Endothelial cell (in vitro differentiated cells): Measurements from ENCODE around the gene SUFU. TPM values are rescaled to one million over a fixed set of nuclear protein-coding genes. Genes with fewer than 3 reads are reported as not detected.

ENCODE experiments used
- DNase-seq: peaks from one replicate; pipeline ENCODE4 v3.0.0; 2021; ENCODE audit warnings: low spot score
- H3K27ac Mint-ChIP-seq: one replicate; pipeline ENCODE4 v1.8.0; 2021; ENCODE audit warnings: mixed read lengths, inconsistent platforms; ENCODE audit not compliant: unreplicated experiment
- H3K27me3 Mint-ChIP-seq: one replicate; pipeline ENCODE4 v1.8.0; 2021; ENCODE audit warnings: mild to moderate bottlenecking, moderate library complexity, mixed read lengths, inconsistent platforms; ENCODE audit not compliant: unreplicated experiment
- H3K36me3 Mint-ChIP-seq: one replicate; pipeline ENCODE4 v1.8.0; 2021; ENCODE audit warnings: mild to moderate bottlenecking, low read depth, mixed read lengths, inconsistent platforms; ENCODE audit not compliant: unreplicated experiment
- H3K4me1 Mint-ChIP-seq: one replicate; pipeline ENCODE4 v1.8.0; 2021; ENCODE audit warnings: mild to moderate bottlenecking, mixed read lengths, inconsistent platforms; ENCODE audit not compliant: unreplicated experiment
- H3K4me3 Mint-ChIP-seq: one replicate; pipeline ENCODE4 v1.8.0; 2021; ENCODE audit warnings: mild to moderate bottlenecking, mixed read lengths, inconsistent platforms; ENCODE audit not compliant: unreplicated experiment
- H3K9me3 Mint-ChIP-seq: one replicate; pipeline ENCODE4 v1.8.0; 2021; ENCODE audit warnings: mixed read lengths, inconsistent platforms; ENCODE audit not compliant: unreplicated experiment
- total RNA-seq: library from RNA; stranded (reverse); fragmentation: NEBNext Ultra II Directional; extraction: Animal tissue kit (Norgen Biotek cat#: 25700); gene quantifications from one replicate; pipeline ENCODE4 v1.2.1, GENCODE V29; 2021; ENCODE audit not compliant: unreplicated experiment
- TF ChIP-seq, protein P1 (sequence below): fragments of 200-600 bp; sonication (generic); IDR thresholded peaks from one replicate; pipeline ENCODE4 v1.5.0; 2021; ENCODE audit warnings: antibody characterized with exemption; ENCODE audit not compliant: unreplicated experiment

Gene SUFU
- total RNA-seq, 1 donor from 2014 or later, result 44.4 TPM

- Mint-ChIP-seq H3K36me3 (no peaks in the 10 kb centered on the region), H3K27ac (peak overlapping the region; percentile 76), H3K27me3 (peaks cover 10% of the 10 kb centered on the region), H3K9me3 (no peaks in the 10 kb centered on the region), H3K4me1 (peaks cover 46% of the 10 kb centered on the region), H3K4me3 (peak overlapping the region; percentile 22)
- TF ChIP-seq, protein P1, sequence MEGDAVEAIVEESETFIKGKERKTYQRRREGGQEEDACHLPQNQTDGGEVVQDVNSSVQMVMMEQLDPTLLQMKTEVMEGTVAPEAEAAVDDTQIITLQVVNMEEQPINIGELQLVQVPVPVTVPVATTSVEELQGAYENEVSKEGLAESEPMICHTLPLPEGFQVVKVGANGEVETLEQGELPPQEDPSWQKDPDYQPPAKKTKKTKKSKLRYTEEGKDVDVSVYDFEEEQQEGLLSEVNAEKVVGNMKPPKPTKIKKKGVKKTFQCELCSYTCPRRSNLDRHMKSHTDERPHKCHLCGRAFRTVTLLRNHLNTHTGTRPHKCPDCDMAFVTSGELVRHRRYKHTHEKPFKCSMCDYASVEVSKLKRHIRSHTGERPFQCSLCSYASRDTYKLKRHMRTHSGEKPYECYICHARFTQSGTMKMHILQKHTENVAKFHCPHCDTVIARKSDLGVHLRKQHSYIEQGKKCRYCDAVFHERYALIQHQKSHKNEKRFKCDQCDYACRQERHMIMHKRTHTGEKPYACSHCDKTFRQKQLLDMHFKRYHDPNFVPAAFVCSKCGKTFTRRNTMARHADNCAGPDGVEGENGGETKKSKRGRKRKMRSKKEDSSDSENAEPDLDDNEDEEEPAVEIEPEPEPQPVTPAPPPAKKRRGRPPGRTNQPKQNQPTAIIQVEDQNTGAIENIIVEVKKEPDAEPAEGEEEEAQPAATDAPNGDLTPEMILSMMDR, result no peak
- no peak for DNase-seq
Measured at GRCh38 chr10:102673819-102674511, 170.2 kb downstream of the SUFU start.

DNA sequence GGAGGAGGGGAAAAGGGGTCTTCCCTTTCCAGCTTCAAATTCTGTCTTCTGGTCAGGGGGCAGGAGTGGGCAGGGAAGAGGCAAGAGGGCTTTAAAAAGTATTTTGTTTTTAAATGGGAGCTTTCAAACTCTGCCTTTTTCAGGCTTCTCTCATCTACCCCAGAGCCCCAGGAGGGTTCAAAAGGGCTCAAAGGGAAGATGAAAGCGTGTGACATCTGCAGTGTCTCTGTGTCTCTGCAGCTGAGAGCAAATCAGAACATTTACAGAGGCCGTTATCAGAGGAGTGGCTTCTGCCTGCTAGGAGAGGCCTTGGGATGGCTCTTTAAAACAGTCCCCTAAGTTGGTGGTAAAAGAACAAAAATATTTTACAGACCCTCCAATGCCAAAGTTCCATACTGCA lies 170.8 kb downstream of the SUFU start:
- TF ChIP-seq, protein P1, result no peak
- peaks cover 10% of the 10 kb centered on the region for H3K27me3 Mint-ChIP-seq
- no peaks in the 10 kb centered on the region for H3K9me3 Mint-ChIP-seq
- DNase-seq, result no peak
- H3K4me3 Mint-ChIP-seq, result no peak overlapping the region
- H3K27ac Mint-ChIP-seq, result no peak overlapping the region
- no peaks in the 10 kb centered on the region for H3K36me3 Mint-ChIP-seq
- H3K4me1 Mint-ChIP-seq, result peaks cover 48% of the 10 kb centered on the region

DNA sequence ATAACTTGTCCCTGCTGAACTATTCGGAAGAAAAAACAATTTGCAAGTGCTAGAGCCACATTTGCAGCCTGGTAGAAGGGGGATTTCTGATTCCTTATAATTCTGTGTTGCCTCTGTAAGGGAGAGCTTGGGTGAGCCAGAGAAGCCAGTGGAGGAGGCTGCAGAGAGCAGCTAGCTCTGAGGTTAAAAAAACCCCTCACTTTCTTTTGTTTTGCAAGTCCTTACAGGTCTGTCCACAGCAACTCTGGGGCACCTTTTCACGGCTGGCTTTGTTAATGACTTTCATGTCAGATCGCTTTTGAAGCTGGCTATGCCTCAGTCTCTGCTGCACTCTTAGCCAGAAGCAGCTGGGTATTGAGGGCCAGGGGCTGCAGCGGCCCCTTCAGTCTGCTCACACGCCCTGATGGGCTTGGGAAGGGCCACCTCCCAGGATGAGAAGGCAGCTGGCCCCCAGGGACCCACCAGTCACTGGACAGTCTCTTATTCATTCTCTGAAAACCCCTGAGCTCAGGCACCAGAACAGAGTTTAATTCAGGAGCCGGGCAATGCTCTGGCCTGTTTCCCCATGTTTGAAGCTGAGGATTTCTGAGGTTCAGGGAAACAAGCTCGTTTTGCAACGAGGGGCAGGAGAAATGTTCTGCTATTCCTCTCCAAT lies 171.4 kb downstream of the SUFU start:
- Mint-ChIP-seq H3K4me1 (peaks cover 48% of the 10 kb centered on the region), H3K9me3 (no peaks in the 10 kb centered on the region), H3K36me3 (no peaks in the 10 kb centered on the region), H3K27ac (no peak overlapping the region), H3K27me3 (peaks cover 11% of the 10 kb centered on the region), H3K4me3 (no peak overlapping the region)
- DNase-seq, result no peak
- TF ChIP-seq, protein P1, result no peak

DNA sequence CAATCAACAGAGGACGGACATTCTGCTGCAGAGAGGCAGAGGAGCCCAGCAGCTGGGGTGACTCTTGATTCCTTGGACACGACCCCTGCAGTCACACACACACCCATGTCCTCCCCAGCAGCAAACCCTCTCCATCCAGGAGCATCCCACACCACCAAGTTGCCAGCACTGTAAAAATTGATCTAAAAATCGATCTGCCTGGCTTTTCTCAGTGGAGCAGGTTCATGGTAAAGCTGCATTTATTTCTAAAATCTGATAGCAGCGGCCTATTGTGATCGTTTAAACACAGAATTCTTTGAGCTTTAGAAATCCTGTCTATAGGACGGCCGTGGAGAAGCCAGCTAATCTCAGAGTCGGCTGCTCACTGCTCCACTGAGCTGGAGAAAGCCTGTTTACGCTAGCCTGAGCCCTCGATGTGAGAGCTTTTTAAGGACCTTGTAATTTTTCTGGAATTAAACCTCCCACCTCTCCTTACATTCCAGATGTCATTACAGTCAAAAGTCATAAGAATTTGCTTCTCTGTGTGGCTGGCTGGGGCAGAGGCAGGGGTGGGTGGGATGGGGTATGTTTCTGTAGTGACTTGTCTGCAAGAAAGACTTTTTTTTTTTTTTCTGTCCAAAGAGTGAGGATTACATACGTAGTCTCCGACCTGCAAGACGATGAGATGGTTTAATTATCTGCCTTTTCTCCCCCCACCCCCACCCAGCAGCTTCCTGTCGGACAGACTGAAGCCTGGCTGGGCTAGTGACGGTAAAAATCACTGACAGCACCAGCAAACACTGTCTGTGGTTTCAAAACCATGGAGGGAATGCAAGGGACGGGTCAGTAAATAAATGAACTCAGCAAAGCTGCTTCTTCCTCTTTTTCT lies 172.1 kb downstream of the SUFU start:
- Mint-ChIP-seq H3K9me3 (no peaks in the 10 kb centered on the region), H3K27ac (peak overlapping the region; percentile 67), H3K36me3 (no peaks in the 10 kb centered on the region), H3K4me3 (peak overlapping the region; percentile 47), H3K27me3 (peaks cover 12% of the 10 kb centered on the region), H3K4me1 (peaks cover 48% of the 10 kb centered on the region)
- TF ChIP-seq, protein P1, result no peak
- no peak for DNase-seq
